Effector CD8-positive, alpha-beta T cell (primary cell): ENCODE results near the gene ST3GAL4.

Experiments used
- DNase-seq: peaks from one replicate; lab custom pipeline; 2025; lab: John Stamatoyannopoulos, UW

ST3GAL4 gene

DNA sequence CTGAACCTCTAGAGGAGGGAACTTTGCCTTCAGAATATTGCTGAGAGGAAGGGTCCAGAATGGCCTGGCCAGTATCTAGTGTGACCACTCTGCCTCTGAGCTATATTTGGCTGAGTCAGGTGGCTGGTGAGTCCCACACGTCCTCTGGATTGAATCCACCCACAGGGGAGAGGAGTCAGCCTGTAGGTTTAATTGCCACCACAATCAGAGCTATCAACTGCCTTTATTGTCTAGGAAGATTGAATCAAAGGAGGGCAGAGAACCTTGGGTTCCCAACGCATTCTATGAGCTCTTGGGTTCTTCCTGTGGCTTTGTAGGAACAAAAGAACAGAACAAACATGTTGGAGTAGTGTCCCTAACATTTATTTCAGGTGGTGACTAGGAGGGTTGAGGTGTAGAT is 67.7 kb downstream of the ST3GAL4 start:
- DNase-seq: no peak

DNA sequence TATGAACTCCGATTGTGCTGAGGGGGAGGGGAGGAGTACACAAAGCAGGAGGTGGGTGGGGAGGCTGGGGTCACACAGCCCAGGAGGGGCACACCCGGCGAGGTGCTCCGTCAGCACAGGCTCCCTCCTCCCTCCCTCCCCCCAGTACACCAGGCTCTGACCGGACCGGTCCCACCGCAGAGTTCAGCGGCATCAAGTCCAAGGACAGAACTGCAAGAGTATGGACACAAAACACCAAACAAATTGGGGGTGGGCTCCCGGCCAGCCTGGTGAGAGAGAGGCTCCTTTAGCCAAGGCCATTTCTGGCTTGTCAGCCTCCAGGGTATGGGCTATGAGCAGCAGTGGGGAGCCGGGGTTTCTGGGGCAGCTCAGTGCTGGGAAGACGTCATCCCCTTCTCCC is 68.3 kb downstream of the ST3GAL4 start:
- no peak for DNase-seq

DNA sequence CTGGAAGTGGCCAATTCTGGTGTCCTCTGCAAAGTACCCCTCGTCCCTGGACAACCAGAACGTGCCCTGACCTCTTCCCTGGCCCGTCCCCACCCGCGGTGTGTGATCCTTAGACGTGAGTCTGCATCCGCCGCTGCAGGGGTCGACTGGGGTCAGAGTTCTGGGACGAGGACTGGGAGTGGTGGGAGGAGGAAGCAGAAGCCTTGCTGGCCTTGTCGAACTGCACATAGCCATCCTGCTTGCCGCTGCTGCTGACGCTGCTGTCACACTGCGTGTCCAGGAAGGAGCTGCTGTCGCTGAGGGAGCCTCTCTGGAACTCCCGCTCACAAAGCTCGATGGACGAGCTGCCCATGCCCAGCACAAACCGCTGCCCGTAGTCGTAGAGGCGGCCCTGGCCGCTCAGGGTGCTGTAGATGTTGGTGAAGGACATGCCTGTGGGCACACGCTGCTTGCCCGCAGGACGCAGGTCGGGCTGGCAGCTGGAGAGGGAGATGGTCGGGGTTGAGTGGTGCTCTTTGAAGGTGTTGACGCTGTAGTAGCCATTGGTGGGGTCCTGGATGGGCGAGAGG is 69.1 kb downstream of the ST3GAL4 start:
- no peak for DNase-seq

DNA sequence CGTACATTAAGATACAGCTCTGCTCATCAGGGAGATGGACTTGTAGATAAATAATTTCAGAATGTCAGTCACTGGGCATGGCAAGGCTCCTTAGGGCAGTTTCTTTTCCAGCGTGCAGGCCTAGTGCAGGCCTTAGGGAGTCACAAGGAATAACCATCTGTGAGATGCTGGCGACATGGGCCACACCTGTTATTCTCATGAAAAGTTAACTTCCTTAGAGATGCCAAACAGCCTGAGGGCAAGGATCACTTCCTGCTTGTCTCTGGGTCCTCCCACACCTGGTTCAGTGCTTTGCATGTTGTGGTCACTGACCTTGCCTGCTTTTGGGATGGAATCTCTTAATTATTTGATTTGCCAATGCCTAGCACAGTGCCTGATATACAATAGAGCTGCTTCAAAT is 70.6 kb downstream of the ST3GAL4 start:
- no peak for DNase-seq

DNA sequence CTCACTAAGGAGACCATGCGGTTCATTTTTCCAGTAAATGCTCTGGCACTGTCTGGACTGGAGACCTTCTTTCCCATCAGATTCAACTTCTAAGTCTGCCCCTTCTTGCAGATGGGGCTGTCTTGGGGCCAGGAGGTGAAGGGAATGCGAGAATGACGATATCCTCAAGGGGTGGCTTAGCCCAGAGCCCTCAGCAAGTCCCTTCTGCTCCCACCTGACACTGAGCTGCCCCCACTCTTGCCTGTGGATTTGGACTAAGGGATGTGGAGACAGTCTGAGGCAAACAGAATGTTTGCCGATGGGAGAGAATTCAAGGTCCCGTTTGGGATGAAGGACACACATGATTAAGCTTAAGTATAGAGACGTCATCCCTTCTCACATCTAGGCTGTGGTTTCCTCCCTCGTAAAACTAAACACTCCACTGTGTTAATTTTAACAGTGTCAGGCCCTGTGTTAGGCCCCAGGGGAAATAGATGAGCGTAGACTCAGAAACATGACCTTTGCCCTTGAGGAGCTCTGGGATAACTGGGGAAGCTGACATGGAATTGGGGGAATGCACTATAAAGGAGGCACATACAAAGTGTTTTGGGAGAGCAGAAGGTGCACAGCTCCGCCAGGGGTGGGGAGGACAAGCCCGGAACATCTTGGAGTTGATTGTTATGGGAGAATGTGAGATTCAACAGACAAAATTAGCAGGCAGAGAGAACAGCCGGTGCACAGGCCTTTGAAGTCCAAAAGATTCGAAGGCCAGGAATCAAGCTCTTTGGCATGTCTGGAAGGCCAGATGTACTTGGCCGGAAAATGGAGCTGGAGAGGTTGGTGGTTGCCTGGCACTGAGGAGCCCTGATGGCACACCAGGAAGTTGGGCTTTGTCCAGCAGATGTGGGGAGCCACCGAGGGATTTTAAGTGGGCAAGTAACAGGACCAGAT is 71.6 kb downstream of the ST3GAL4 start:
- no peak for DNase-seq

GRCh38 chr11:126430581-126431335 is 75.3 kb downstream of the ST3GAL4 start:
- no peak for DNase-seq

DNA sequence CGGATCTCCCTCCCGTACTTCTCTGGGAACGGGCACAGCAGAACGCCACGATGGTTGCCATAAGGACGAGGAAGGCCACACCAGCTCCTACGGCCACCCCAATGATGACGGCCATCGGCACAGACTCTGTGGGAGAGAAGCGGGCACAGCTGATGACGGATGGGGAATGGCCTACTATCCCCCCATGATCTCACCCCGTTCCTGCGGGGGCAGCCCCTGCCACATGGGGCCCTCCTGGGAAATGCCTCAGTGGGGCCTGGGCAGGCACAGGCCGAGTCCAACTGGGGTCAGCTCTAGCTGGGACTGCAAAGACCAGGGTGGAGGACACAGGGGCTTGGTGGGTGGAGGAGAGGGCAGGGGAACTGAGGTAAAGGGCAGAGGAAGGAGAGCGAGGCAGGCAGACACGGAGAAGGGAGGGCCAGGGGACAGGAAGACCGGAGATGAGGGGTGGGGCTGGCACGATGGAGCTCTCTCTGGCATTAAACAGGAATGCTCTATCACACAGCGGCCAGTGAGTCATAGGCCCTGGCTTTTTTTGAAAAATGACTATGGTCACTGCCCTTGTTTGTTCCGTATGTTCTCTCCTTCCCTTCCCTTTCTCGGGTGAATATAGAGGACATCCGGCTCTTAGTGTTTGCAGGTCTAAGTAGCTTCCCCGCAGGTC is 76.0 kb downstream of the ST3GAL4 start:
- DNase-seq: no peak

DNA sequence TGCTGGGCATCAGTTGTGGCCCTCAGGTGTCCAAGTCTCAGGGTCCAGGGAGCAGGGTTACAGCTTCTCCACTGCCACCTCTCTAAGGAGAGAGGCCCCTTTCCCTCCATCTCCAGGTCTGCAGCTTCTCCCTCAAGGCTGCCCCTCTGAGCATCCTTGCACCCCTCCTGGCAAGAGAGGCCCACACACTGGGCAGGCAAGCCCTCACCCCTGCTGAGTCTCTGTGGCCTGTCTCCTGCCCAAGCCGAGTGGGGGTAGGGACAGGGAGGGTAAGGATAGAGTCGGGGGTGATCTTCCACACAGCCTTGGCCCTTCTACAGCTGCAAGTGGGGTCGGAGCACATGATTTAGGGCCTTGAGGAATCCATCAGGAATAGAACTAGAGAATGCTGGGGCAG is 76.6 kb downstream of the ST3GAL4 start:
- no peak for DNase-seq

DNA sequence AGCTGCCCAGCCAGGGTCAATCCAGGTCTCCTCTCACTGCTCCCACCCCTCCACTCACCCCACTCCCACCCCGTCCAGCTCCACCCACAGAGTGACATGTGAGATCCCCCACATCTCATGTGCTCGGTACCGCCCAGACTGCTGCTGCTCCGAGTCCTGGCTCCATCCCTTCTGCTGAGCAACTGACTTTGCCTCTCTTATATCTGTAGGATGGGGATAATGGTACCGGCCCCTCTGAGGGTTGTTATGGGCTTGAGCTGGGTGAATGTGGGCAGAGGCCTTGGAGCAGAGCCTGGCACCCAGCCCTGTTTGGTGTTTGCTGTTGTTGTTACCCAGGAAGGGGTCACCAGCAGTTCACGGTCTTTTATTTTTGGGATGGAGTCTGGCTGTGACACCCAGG is 77.0 kb downstream of the ST3GAL4 start:
- no peak for DNase-seq

- no peak for DNase-seq
These were observed 77.9 kb downstream of the ST3GAL4 start for GRCh38 chr11:126433244-126433846.

DNA sequence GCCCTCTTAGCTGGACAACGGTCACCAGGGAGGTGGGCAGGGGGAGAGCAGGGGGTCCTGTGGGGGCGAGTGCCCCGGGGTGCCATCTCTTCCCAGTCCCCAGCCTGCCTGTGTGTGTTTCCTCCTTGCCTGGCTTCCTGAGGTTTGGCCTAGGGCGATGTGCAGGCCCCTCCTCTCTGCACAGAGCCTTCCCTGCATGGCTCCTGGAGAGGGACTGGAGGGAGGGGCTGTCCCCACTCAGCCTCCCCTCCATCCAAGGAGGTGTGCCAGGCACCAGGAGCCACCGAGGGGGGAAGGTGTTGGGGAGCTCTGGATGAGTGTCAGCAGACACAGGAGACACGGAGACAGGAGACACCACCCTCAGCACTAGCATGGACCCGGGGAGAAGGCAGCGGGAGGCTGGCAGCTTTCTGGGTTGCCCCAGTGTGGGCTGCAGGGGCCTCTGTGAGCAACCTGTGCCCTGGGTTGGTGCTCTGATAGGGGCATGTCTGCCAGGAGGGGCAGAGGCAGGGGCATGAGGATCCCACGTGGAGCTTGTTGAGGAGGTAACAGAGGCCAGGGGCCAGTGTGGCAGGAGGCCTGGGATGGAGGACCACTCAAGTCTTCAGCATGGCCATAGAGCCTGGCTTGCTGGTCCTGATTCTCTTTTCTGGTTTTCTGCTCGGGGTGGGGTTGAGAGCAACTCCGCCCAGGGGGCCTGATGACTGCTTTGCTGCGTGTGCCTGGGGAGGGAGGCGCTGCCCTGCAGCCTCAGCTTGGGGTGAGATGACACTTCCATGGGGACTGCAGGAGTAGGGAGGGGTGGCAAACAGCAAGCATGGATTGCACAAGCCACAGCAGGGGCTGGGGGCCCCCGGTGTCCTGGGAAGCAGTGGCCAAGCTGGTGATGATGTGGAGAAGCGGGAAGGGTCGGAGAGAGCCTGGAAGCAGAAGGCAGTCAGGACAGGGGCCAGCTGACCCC is 78.8 kb downstream of the ST3GAL4 start:
- no peak for DNase-seq

DNA sequence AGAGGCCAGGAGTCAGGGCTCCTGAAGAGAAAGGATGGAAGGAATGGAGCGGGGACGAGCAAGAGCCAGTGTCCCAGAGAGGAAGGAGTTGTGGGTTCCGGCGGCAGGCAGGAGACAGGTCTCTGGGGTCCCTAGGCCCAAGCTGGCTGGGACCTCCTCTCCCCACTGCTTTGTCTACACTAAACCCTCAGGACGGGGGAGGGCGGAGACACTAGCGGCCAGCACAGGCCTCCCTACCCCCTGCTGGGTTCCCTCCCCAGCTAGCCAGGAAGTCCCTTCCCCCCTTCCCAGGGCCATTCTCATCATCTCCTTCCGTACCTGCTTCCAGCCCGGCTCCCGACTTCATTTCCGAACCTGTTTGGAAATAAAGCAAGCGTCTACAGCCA is 79.5 kb downstream of the ST3GAL4 start:
- no peak for DNase-seq

DNA sequence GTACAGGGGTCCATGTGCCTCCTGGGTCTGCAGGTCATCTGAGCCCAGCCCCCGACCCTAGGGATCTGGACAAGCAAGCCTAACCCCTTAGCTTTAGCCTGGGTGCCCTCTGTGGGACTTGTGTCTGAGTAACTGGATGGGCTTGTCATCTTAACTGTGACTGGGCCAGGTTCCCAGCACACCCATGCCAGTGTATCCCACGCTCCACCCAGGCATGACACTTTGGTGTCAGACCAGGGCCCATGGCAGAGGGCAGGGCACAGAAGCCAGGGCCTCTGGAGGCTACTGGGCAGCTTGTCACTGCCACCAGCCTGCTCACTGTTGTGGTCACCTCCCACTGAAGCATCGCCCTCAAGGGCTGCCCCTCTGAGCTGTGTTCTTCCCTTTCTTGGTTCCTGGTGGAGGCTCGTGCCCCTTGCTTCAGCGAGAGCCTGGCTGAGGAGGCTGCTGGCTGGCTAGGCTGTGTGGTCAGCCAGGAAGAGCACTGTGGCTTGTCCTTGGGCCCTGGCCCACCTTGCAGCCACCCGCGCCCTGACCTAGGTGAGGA is 80.8 kb downstream of the ST3GAL4 start:
- DNase-seq: no peak

- DNase-seq: no peak
These were observed 82.2 kb downstream of the ST3GAL4 start for GRCh38 chr11:126437731-126438130.

GRCh38 chr11:126438272-126438671 is 82.8 kb downstream of the ST3GAL4 start:
- no peak for DNase-seq

- no peak for DNase-seq
These were observed 83.2 kb downstream of the ST3GAL4 start for GRCh38 chr11:126438691-126439090.

DNA sequence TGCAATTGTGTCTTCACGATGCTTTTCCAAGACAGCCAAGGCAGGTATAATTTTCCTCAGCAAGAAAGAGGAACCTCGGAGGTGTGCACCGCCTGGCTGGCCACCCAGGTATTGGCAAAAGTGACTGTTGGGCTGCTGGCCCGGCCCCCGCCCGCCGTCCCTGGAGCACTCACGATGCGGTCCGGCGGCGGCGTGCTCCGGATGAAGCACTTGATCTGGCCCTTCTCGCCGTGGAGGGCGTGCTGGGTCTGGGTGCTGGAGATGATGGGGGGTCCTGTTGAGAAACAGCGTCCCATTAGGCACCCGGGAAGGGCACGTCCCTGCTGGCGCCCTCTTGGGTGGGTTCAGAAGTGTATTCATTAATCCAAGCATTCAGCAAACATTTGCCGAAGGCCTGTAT is 84.8 kb downstream of the ST3GAL4 start:
- no peak for DNase-seq

GRCh38 chr11:126440792-126441514 is 85.5 kb downstream of the ST3GAL4 start:
- peak; percentile 65 for DNase-seq

GRCh38 chr11:126443120-126443519 is 87.6 kb downstream of the ST3GAL4 start:
- DNase-seq: no peak

GRCh38 chr11:126444072-126444471 is 88.6 kb downstream of the ST3GAL4 start:
- DNase-seq: no peak
